Parathyroid adenoma (tissue), 2 donors: ENCODE measurements around the gene RNF125.

Source experiments
- H2AFZ ChIP-seq: fragments of 300-600 bp; sonication (generic); one replicate; pipeline ENCODE4 v1.7.0; 2017; ENCODE audit warnings: antibody characterized with exemption, mild to moderate bottlenecking
- H3K27ac ChIP-seq: fragments of 300-600 bp; sonication (generic); one replicate; pipeline ENCODE4 v1.7.0; 2017
- H3K27me3 ChIP-seq: fragments of 300-600 bp; sonication (generic); one replicate; pipeline ENCODE4 v1.7.0; 2017; ENCODE audit warnings: low read length; ENCODE audit not compliant: control insufficient read depth, insufficient read depth
- H3K36me3 ChIP-seq: fragments of 300-600 bp; sonication (generic); one replicate; pipeline ENCODE4 v1.7.0; 2017; ENCODE audit warnings: low read length; ENCODE audit not compliant: control insufficient read depth, insufficient read depth
- H3K4me1 ChIP-seq: fragments of 300-600 bp; sonication (generic); one replicate; pipeline ENCODE4 v1.7.0; 2017; ENCODE audit warnings: control low read depth
- H3K4me2 ChIP-seq: fragments of 300-600 bp; sonication (generic); one replicate; pipeline ENCODE4 v1.7.0; 2017; ENCODE audit warnings: low read length
- H3K4me3 ChIP-seq: fragments of 300-600 bp; sonication (generic); one replicate; pipeline ENCODE4 v1.7.0; 2017; ENCODE audit warnings: low read depth, low read length
- H3K79me2 ChIP-seq: fragments of 300-600 bp; sonication (generic); one replicate; pipeline ENCODE4 v1.7.0; 2017; ENCODE audit warnings: control low read depth
- H3K9ac ChIP-seq: fragments of 300-600 bp; sonication (generic); one replicate; pipeline ENCODE4 v1.7.0; 2017; ENCODE audit warnings: mild to moderate bottlenecking
- H3K9me3 ChIP-seq: fragments of 300-600 bp; sonication (generic); one replicate; pipeline ENCODE4 v1.7.0; 2017; ENCODE audit warnings: low read length; ENCODE audit not compliant: control insufficient read depth
- CTCF ChIP-seq: fragments of 300-600 bp; sonication (generic); IDR thresholded peaks from one replicate; pipeline ENCODE4 v1.7.0; 2017; ENCODE audit warnings: antibody characterized with exemption, mild to moderate bottlenecking
- donor health status: primary hyperparathyroidism.

The RNF125 gene

GRCh38 chr18:32025744-32026143, 7.1 kb downstream of the RNF125 start:
- H3K4me3 ChIP-seq: no peak overlapping the region
- H2AFZ ChIP-seq: no peak overlapping the region
- TF ChIP-seq CTCF: no peak
- H3K4me1 ChIP-seq: no peaks in the 10 kb centered on the region
- H3K9ac ChIP-seq: no peak overlapping the region
- H3K27me3 ChIP-seq: no peaks in the 10 kb centered on the region
- H3K4me2 ChIP-seq: no peak overlapping the region
- no peaks in the 10 kb centered on the region for H3K9me3 ChIP-seq
- no peaks in the 10 kb centered on the region for H3K36me3 ChIP-seq
- no peaks in the 10 kb centered on the region for H3K79me2 ChIP-seq
- H3K27ac ChIP-seq: no peak overlapping the region

GRCh38 chr18:32026491-32027086, 8.0 kb downstream of the RNF125 start:
- no peaks in the 10 kb centered on the region for H3K36me3 ChIP-seq
- H3K4me2 ChIP-seq: no peak overlapping the region
- H3K27ac ChIP-seq: no peak overlapping the region
- no peak overlapping the region for H2AFZ ChIP-seq
- no peak overlapping the region for H3K4me3 ChIP-seq
- H3K79me2 ChIP-seq: no peaks in the 10 kb centered on the region
- H3K9me3 ChIP-seq: no peaks in the 10 kb centered on the region
- H3K9ac ChIP-seq: no peak overlapping the region
- H3K27me3 ChIP-seq: no peaks in the 10 kb centered on the region
- no peaks in the 10 kb centered on the region for H3K4me1 ChIP-seq
- no peak for TF ChIP-seq CTCF

- H3K4me2 ChIP-seq: no peak overlapping the region
- no peak overlapping the region for H2AFZ ChIP-seq
- no peaks in the 10 kb centered on the region for H3K9me3 ChIP-seq
- H3K36me3 ChIP-seq: no peaks in the 10 kb centered on the region
- no peak for TF ChIP-seq CTCF
- no peaks in the 10 kb centered on the region for H3K27me3 ChIP-seq
- H3K4me1 ChIP-seq: no peaks in the 10 kb centered on the region
- H3K4me3 ChIP-seq: no peak overlapping the region
- H3K9ac ChIP-seq: no peak overlapping the region
- no peak overlapping the region for H3K27ac ChIP-seq
- no peaks in the 10 kb centered on the region for H3K79me2 ChIP-seq
Observed at GRCh38 chr18:32029558-32029957, 10.9 kb downstream of the RNF125 start.

GRCh38 chr18:32032609-32033008, 14.0 kb downstream of the RNF125 start:
- Histone ChIP-seq H3K4me2 (no peak overlapping the region), H3K27me3 (no peaks in the 10 kb centered on the region), H3K9ac (no peak overlapping the region), H3K4me1 (no peaks in the 10 kb centered on the region), H3K36me3 (no peaks in the 10 kb centered on the region), H3K9me3 (no peaks in the 10 kb centered on the region), H3K4me3 (no peak overlapping the region), H3K79me2 (no peaks in the 10 kb centered on the region), H3K27ac (no peak overlapping the region), H2AFZ (no peak overlapping the region)
- TF ChIP-seq CTCF: no peak

GRCh38 chr18:32036506-32037180, 18.0 kb downstream of the RNF125 start:
- Histone ChIP-seq H3K36me3 (no peaks in the 10 kb centered on the region), H3K27ac (no peak overlapping the region), H3K27me3 (no peaks in the 10 kb centered on the region), H3K4me1 (no peaks in the 10 kb centered on the region), H3K9ac (no peak overlapping the region), H3K79me2 (no peaks in the 10 kb centered on the region), H3K4me2 (no peak overlapping the region), H3K4me3 (no peak overlapping the region), H3K9me3 (no peaks in the 10 kb centered on the region), H2AFZ (no peak overlapping the region)
- no peak for TF ChIP-seq CTCF
